NOMO-1 (cell line): ENCODE results near the gene CDH4.

ENCODE experiments used
- DNase-seq, 2 experiments: peaks; one replicate each; lab custom pipeline; 2025; ENCODE audit not compliant: unreplicated experiment in 2 of 2; lab: John Stamatoyannopoulos, UW

Gene CDH4

GRCh38 chr20:61784801-61785566, 532.9 kb downstream of the CDH4 start:
- no peak for DNase-seq

GRCh38 chr20:61785567-61785816, 533.4 kb downstream of the CDH4 start:
- no peak for DNase-seq

GRCh38 chr20:61786230-61786629, 534.2 kb downstream of the CDH4 start:
- no peak for DNase-seq

- DNase-seq, result no peak
These were observed 536.3 kb downstream of the CDH4 start for GRCh38 chr20:61788343-61788742.

DNA sequence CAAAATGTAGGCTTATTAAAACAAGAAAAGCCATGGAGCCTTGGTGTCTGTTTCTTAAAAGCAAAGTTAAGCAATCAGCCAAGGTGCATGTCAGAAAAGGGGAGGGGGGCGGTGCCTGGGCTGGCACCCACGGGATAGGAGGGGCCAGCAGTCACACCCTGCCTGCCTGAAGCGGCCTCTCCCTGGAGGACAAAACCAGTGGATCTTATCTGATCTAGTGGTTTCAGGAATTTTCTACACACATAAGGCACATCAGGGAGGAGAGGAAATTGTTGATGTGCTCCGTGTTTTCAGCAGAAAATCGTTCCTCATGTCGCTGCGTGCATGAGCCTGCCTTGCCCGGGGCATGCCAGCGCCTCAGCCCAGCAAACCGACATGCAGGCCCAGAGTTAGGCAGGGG, 537.3 kb downstream of the CDH4 start:
- no peak for DNase-seq

DNA sequence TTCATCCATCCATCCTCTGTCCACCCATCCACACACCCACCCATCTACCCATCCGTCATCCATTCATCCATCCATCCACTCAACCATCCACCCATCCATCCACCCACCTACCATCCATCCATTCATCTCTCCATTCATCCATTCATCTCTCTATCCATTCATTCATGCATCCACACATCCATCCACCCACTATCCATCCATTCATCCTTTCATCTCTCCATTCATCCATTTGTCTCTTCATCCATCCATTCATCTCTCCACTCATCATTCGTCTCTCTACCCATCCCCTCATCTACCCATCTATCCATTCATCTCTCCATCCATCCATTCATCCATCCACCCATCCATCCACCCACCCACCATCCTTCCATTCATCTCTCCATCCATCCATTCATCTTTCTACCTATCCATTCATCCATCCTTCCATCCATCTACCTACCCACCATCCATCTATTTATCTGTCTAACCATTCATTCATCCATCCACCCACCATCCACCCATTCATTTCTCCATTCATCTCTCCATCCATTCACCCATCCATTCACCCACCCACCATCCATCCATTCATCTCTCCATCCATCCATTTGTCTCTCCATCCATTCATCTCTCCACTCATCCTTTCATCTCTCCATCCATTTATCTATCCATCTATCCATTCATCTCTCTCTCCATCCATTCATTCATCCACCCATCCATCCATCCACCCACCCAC, 538.2 kb downstream of the CDH4 start:
- no peak for DNase-seq

DNA sequence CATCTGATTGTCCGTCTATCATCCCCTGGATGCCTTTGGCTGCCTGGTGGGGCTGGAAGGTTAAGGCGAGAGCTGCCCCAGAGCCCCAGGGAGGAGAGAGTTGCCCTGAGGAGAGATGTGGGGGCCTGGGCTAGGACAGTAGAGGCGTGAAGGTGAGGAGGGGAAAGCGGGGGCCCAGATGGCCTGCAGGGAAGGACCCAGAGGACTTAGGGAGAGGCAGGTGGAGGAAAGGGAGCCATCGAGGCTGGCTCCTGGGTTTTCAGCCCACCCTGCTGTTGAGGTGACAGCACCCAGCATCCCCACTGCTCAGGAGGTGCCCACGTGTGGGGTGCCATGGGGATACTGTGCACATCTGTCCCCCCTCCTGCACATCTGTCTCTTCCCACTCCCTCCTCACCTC, 539.9 kb downstream of the CDH4 start:
- DNase-seq, result no peak

DNA sequence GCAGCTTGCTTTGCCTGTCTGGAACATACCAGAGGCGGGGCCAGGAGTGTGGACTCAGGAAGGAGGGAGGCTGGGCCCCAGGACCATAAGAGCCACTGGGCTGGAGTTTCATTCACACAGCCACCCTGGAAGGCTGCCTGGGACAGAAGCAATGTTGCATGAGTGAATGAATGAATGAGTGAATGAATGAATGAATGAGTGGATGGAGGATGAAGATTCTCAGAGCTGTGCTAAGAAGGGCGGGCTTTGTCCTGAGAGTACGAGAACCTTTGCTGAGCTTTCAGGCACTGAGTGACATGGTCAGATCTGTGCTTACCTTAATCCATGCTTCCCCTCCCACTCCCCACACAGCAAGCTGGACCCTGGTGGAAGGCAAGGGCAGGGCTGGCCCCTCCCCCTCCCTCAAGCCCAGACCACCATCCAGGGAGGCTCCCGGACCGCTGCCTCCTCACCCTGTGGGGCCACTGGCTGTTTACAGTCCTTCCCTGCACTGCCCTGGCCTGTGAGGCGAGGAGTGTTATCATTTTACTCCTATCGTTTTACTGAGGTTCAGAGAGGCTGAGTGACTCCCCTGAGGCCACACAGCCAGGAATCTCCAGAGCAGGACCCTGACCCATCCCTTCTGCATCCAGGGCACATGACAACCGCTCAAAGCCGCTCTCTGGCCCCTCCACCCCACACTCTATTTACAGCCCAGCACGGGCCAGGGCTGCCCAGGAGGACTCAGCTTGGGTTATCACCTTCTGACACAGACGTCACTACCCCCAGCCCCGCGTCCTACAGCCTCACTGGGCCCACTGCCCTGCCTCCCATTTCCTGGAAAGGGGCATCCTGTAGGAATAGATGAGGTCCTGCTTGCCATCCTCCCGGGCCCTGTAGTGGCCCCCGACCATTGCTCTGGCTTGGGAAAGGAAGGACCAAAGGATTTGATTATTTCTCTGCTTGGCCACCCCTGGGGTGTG, 543.9 kb downstream of the CDH4 start:
- no peak for DNase-seq

- DNase-seq, result no peak
These were observed 544.7 kb downstream of the CDH4 start for GRCh38 chr20:61796738-61797137.

GRCh38 chr20:61797200-61797599, 545.1 kb downstream of the CDH4 start:
- DNase-seq, result no peak

DNA sequence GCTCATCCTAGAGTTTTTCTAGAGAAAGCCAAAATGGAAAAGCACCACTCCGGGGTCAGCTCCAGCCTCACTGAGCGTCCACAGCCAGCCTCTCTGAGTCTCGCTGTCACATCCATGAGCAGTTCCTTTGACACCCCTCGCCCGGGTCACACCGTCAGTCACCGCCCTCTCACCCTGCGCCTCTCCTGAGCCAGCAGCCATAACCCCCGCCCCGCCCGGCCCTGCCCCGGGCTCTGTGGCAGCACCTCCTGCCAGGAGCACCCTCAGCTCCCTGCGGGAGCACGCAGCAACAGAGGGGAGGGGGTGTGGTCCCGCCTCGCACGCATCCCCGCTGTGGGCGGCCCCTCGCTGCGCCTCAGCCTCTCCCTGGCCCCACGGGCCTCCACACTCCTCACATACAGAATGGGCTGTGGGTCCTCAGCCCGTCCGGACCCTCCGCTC, 545.9 kb downstream of the CDH4 start:
- DNase-seq, result no peak

- no peak for DNase-seq
These were observed 546.6 kb downstream of the CDH4 start for GRCh38 chr20:61798632-61799031.

- DNase-seq, result no peak
These were observed 547.4 kb downstream of the CDH4 start for GRCh38 chr20:61799394-61799923.

GRCh38 chr20:61799928-61800327, 547.9 kb downstream of the CDH4 start:
- DNase-seq, result no peak

GRCh38 chr20:61800359-61801064, 548.5 kb downstream of the CDH4 start:
- DNase-seq, result no peak

GRCh38 chr20:61801065-61801360, 549.0 kb downstream of the CDH4 start:
- DNase-seq, result no peak

DNA sequence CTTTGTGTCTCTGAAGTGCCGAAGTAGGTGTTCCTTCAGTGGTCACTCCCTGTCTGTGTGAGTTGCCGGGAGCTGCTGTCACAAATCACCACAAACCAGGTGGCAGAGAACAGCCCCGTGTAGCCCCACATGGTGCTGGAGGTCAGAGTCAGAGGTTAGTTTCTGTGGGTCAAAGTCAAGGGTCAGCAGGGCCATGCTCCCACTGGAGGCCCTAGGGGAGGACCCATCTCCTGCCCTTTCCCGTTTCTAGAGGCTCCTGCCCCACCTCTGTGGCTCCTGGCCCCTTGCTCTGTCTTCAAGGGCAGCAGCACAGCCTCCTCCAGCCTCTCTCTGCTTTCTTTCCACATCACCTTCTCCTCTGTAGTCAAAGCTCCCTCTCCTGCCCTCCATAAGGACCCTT, 549.4 kb downstream of the CDH4 start:
- no peak for DNase-seq

- DNase-seq, result no peak
These were observed 549.9 kb downstream of the CDH4 start for GRCh38 chr20:61801857-61802442.

DNA sequence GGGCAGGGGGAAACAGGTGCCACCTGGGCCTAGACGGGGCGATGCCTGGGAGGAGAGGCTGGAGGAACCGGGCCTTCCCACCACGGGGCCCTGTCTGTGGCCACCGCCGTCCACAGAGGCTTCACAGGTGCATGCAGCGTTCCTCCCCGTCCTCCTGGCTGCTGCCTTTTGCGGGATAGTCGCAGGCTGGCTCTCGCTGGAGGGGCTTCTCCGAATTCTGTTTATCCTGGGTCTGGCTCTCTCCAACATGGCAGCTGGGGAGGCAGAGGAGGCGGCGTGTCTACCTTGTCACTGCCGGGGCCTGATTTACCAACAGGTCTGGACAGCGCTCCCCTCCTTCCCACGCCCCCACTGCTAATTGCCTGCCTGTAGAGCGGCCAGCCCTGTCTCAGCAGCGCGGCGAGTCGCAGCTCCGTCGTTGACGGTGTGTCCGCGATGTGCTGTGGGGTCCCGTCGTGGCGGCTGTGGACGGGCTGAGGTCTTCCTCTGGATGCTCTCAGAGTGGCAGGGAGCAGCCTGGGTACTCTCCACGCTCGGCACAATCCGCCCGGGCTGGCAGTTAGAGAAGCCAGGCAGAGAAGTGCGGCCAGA, 550.8 kb downstream of the CDH4 start:
- DNase-seq, result no peak

DNA sequence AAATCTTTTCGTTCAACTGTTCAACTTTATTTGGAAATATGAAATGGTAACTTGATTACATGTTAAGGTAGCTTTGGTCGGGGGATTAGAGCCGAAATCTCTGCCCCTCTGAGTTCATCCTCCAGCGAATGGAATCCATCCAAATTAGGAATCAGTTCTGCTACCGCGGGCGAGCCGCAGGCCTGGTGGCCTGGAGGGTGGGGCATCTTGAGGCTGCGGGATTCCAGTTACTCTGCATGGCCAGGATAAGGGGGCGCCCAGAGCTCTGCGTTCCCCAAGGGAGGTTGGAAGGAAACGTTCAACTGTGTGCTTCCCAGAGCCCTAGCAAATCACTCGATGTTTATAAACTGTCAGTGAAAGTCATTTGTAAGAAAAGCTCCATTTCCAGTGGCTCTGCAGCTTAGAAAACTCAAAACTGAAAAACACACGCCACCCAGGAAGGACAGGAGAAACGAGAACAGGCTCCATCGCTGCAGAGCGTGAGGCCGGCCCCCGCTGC, 551.4 kb downstream of the CDH4 start:
- DNase-seq, result no peak
